ENCODE data around the gene RPS23.
A peak's percentile ranks its signal among the peaks of the same experiment; 100 is the strongest.
"Not testable (repeated sequence)": the region's sequence is repeated elsewhere in the genome, so short reads cannot be mapped to it uniquely, and the experiment has no call there.

RPS23 gene

DNA sequence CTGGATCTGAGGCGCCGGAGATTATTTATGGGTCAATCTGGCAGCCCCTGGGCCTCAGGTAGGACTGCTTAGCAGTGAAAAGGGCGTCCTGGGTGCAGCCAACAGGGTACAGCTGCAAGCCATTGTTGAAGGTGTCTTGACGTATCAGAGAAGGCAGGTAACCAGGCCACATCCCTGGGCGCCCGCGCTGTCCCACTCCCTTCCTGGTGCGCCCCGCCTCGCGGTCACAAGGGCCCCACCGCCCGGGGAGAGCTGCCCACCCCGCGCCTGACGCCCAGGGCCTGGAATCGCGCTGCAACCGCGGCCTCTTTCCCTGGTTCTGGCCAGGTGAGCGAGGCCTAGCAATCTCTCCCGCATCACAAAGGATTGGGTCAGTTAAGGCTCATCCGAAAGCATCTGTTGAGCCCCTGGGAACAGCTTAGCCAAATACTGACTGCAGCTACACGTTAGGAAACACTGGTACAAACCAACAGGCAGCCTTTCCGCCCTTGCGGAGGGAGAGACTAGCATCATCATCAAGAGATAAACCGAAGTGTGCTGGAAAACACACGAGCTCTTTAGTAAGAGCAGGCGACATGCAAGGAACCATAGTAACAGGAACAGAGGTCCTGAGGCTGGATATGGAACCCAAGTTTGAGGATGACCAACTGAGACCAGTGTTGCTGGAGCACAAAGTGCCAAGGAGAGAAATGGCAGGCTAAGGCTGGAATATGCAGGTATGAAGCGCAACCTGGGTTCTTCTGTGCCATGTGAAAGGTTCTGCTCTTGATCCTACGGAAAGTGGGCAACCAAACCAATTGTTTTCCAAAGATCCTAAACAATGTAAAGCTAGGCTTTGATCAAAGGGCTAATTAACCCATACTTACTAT lies 3.6 kb downstream of the RPS23 start:
- DNase-seq (ENCODE audit: extremely low spot score) = no peak
- ChIA-PET POLR2A (no interaction called here), CTCF (interaction anchor here (0.8 to 1.3 kb wide), 4 partner anchors 9 to 49 kb away, joined by 3 to 4 read pairs (median 3); no protein-coding TSS in a partner anchor)
- TF ChIP-seq, protein P1, sequence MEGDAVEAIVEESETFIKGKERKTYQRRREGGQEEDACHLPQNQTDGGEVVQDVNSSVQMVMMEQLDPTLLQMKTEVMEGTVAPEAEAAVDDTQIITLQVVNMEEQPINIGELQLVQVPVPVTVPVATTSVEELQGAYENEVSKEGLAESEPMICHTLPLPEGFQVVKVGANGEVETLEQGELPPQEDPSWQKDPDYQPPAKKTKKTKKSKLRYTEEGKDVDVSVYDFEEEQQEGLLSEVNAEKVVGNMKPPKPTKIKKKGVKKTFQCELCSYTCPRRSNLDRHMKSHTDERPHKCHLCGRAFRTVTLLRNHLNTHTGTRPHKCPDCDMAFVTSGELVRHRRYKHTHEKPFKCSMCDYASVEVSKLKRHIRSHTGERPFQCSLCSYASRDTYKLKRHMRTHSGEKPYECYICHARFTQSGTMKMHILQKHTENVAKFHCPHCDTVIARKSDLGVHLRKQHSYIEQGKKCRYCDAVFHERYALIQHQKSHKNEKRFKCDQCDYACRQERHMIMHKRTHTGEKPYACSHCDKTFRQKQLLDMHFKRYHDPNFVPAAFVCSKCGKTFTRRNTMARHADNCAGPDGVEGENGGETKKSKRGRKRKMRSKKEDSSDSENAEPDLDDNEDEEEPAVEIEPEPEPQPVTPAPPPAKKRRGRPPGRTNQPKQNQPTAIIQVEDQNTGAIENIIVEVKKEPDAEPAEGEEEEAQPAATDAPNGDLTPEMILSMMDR (IDR thresholded peaks at IDR 0.05; ENCODE audit: control extremely low read depth, extremely low read depth, low read depth, missing control alignments) = no peak

DNA sequence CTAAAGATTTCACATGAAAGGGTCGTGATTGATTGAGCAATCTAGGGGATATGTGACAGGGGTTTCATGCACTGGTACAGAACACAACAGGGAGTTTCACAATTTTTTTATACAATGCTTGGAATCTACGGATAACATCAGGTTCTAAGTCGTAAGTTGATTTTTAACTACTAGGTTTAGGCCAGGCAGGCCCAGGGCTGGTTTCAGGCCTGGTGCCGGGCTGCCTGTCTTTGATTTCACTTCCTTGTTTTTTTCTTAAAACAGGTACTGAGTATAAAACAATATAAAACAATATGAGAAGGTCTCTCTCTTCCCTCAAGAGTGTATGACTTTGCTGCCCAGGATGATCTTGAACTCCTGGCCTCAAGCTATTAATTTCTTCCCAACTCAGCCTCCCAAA lies 4.7 kb downstream of the RPS23 start:
- DNase-seq (ENCODE audit: extremely low spot score); POLR2A ChIA-PET; CTCF ChIA-PET: not testable (repeated sequence)

DNA sequence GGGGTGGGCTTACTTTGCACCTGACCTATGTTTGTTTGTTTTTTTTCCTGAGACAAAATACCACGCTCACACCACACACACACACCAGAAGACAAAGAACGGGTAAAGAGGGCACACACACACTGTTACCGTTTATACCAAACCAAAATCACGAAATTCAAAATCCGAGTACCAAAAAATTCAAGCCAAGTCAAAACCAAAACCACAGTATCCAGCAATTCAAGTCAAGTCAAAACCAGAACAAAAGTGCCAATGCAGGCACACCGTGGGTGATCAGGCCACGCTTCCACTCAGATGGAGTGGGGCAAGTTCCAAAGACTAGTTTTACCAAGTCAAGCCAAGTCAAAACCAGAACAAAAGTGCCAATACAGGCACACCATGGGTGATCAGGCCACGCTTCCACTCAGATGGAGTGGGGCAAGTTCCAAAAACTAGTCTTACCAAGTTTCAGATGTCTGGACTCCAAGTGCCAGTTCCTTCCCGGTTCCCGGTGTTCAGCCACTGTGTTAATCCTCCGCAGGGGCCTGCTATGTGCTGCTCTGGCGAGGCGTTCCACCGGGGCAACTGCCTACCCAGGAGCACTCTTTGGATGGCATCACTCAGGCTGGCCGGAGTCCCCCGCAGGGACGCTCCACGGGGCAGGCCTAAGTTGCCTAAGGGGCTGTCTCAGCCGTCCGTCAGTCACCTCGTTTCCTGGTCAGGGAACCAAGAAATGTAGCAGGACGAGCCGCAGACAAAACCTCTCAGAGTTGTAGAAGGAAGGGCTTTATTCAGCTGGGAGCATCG lies 5.4 kb downstream of the RPS23 start:
- DNase-seq (ENCODE audit: extremely low spot score); CTCF ChIA-PET; POLR2A ChIA-PET: not testable (repeated sequence)

DNA sequence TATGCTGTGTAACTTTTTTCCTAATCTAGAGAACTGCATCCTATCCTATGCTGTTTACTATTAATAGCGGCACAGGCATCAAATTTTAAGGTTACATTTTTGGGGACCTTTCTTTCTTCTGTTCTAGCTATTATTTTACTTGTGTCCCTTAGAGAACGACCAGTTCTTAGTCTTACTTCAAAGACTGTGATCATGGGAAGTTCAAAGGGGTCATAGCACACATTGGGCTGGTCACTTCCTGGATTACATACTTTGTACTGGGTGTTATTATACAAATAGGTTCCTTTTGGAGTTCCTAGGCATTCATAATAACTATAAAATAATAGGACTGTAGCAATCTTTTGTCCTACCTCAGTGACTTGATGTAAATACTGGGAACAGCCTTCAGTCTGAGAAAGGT lies 8.8 kb downstream of the RPS23 start:
- POLR2A ChIA-PET; DNase-seq (ENCODE audit: extremely low spot score): not testable (repeated sequence)
- CTCF ChIA-PET = interaction anchor here (2.2 to 3.4 kb wide), 2 partner anchors 10 to 13 kb away, joined by 10 to 16 read pairs; no protein-coding TSS in a partner anchor

DNA sequence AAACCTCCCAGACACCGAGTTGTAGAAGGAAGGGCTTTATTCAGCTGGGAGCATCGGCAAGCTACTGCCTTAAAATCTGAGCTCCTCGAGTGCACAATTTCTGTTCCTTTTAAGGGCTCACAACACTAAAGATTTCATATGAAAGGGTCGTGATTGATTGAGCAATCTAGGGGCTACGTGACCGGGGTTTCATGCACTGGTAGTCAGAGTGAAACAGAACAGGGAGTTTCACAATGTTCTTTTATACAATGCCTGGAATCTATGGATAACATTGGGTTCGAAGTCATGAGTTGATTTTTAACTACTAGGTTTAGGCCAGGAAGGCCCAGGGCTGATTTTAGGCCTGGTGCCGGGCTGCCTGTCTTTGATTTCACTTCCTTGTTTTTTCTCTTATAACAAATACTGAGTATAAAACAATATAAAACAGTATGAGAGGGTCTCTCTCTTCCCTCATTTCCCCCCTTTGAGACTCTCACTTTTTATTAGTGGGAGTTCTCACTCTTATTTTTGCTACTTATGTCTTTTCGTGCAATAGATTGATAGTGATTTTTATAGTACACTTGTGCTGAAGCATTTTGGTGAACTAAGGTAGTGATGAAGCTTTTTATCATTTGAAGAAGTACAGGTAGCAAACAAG lies 10.7 kb downstream of the RPS23 start:
- DNase-seq (ENCODE audit: extremely low spot score); POLR2A ChIA-PET; CTCF ChIA-PET: not testable (repeated sequence)

DNA sequence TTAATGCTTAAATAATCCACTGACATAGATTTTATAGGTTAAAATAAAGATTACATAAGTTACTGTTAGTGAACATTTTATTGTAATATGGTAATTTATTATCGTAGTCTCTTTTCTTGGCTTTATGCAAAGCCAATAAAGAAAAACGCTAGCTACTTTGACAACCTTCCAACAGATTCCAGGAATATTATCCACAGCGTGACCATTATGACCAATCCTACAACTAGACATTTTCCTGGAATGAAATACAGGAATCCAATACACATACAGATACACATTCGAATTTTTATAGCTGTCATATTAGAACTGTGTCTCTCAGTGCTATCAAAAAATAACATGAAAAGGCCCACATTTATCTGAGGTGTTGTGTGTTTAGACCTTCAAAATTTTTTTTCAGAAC lies 13.1 kb downstream of the RPS23 start:
- ChIA-PET POLR2A (no interaction called here), CTCF (interaction anchor here (1.3 to 1.6 kb wide), 3 partner anchors 10 to 158 kb away, joined by 3 to 7 read pairs (median 3); no protein-coding TSS in a partner anchor)
- TF ChIP-seq, protein P1 (IDR thresholded peaks at IDR 0.05; ENCODE audit: control extremely low read depth, extremely low read depth, low read depth, missing control alignments) = no peak
- DNase-seq (ENCODE audit: extremely low spot score) = no peak

DNA sequence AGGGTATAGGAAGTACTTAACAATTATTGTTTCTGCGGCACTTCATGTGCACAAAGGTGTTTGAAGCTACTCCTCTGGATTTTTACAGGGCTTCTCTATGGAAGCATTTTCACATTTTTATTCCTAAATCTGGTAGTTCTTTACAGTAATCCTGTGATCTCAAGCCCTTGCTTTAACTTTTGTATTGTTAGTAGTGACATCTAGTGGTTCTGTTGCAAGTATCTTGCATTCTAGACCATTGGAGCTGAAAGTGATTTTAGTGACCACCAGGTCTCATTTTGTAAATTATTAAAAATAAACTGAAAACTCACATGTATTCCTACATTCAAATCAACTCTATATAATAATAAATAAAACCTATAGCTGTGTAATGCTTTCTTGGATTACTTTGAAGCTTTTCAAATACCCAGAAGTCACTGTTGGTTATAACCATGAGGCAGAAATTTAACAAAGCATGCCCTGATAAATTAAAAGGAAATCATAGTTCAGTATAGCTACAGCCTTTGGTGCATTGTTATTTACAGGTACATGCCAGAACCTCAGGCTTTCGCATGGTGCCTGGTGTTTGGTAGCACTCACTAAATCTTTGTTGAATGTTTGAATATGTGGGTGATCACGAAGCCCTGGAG lies 18.9 kb downstream of the RPS23 start:
- ChIA-PET CTCF (interaction anchor here (0.8 to 2.3 kb wide), 12 partner anchors 9 to 450 kb away, joined by 3 to 16 read pairs (median 3); no protein-coding TSS in a partner anchor), POLR2A (no interaction called here)
- peak; percentile 24 for DNase-seq (ENCODE audit: extremely low spot score)
- TF ChIP-seq, protein P1 (IDR thresholded peaks at IDR 0.05; ENCODE audit: control extremely low read depth, extremely low read depth, low read depth, missing control alignments) = peak; percentile 48

DNA sequence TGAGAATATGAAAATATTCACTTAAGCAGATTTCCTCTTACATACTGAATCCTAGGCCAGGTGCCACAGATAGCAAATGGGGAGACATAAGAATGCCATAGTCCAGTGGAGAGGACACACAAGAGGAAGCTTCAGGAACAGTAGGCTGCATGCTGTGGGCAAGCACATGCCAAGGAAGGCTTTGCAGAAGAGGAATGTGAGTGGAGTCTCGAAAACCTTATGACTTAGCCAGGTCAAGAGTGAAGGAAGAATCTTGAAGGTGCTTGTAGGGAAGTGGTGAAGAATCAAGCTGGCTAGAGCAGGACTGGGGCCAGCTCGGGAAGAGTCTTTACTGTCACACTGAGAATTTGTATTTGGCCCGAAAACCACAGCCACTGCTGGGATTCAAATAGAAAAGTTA lies 20.4 kb downstream of the RPS23 start:
- TF ChIP-seq, protein P1 (IDR thresholded peaks at IDR 0.05; ENCODE audit: control extremely low read depth, extremely low read depth, low read depth, missing control alignments) = no peak
- ChIA-PET POLR2A (no interaction called here), CTCF (interaction anchor here (1.0 to 2.0 kb wide), 5 partner anchors 10 to 751 kb away, joined by 3 to 4 read pairs (median 3); no protein-coding TSS in a partner anchor)
- no peak for DNase-seq (ENCODE audit: extremely low spot score)

All from GM10248 (cell line).